H9 (cell line): ENCODE measurements around the gene CKM. TPM values are rescaled to one million over a fixed set of nuclear protein-coding genes. Genes with fewer than 3 reads are reported as not detected.

ENCODE experiments used
- DNase-seq: peaks from one replicate; pipeline ENCODE4 v3.0.0-alpha.2; 2017
- H2AFZ ChIP-seq: one replicate; pipeline ENCODE4 v1.6.1; 2013; ENCODE audit warnings: mild to moderate bottlenecking, low read length, control low read depth, moderate library complexity
- H2AK5ac ChIP-seq: 2 replicates; pipeline ENCODE4 v1.6.1; 2013; ENCODE audit warnings: low read length, control low read depth, mixed read lengths; ENCODE audit not compliant: insufficient read length
- H2BK120ac ChIP-seq: one replicate; pipeline ENCODE4 v1.6.1; 2013; ENCODE audit warnings: low read depth, mild to moderate bottlenecking, low read length, control low read depth, inconsistent platforms; ENCODE audit not compliant: poor library complexity, severe bottlenecking
- H2BK12ac ChIP-seq: 2 replicates; pipeline ENCODE4 v1.6.1; 2013; ENCODE audit warnings: low read length, control low read depth, mixed read lengths, low read depth; ENCODE audit not compliant: insufficient read length
- H2BK15ac ChIP-seq: 2 replicates; pipeline ENCODE4 v1.6.1; 2013; ENCODE audit warnings: low read depth, low read length, control low read depth
- H2BK20ac ChIP-seq: one replicate; pipeline ENCODE4 v1.6.1; 2013; ENCODE audit warnings: low read depth, mild to moderate bottlenecking, low read length, control low read depth, inconsistent platforms; ENCODE audit not compliant: poor library complexity, severe bottlenecking
- H2BK5ac ChIP-seq: 2 replicates; pipeline ENCODE4 v1.6.1; 2013; ENCODE audit warnings: low read length, control low read depth, mixed read lengths; ENCODE audit not compliant: insufficient read length
- H3K14ac ChIP-seq: 2 replicates; pipeline ENCODE4 v1.6.1; 2013; ENCODE audit warnings: low read length, control low read depth; ENCODE audit not compliant: insufficient read depth
- H3K18ac ChIP-seq: 2 replicates; pipeline ENCODE4 v1.6.1; 2013; ENCODE audit warnings: low read depth, mild to moderate bottlenecking, mixed read lengths, low read length, control low read depth; ENCODE audit not compliant: insufficient read length
- H3K23ac ChIP-seq: 2 replicates; pipeline ENCODE4 v1.6.1; 2013; ENCODE audit warnings: low read length, control low read depth, mixed read lengths, low read depth; ENCODE audit not compliant: insufficient read length
- H3K23me2 ChIP-seq: 2 replicates; pipeline ENCODE4 v1.6.1; 2013; ENCODE audit warnings: low read depth, mild to moderate bottlenecking, mixed read lengths, low read length, control low read depth; ENCODE audit not compliant: insufficient read length, poor library complexity, severe bottlenecking
- H3K27ac ChIP-seq: 2 replicates; pipeline ENCODE4 v1.5.1; 2013; ENCODE audit warnings: low read length, control low read depth, mixed read lengths, low read depth; ENCODE audit not compliant: insufficient read length
- H3K27me3 ChIP-seq: 2 replicates; pipeline ENCODE4 v1.6.1; 2013; ENCODE audit warnings: low read length, control low read depth, inconsistent platforms; ENCODE audit not compliant: insufficient read depth
- H3K4ac ChIP-seq: 2 replicates; pipeline ENCODE4 v1.6.1; 2013; ENCODE audit warnings: low read depth, mild to moderate bottlenecking, control low read depth, inconsistent platforms, low read length, moderate library complexity
- H3K4me1 ChIP-seq: 2 replicates; pipeline ENCODE4 v1.6.1; 2013; ENCODE audit warnings: low read length, control low read depth, inconsistent platforms; ENCODE audit not compliant: insufficient read depth
- H3K4me2 ChIP-seq: 2 replicates; pipeline ENCODE4 v1.6.1; 2013; ENCODE audit warnings: low read length, control low read depth, mixed read lengths; ENCODE audit not compliant: insufficient read length, insufficient read depth
- H3K56ac ChIP-seq: 2 replicates; pipeline ENCODE4 v1.6.1; 2013; ENCODE audit warnings: low read depth, mild to moderate bottlenecking, mixed read lengths, low read length, control low read depth; ENCODE audit not compliant: insufficient read length
- H3K79me1 ChIP-seq: 2 replicates; pipeline ENCODE4 v1.6.1; 2013; ENCODE audit warnings: low read depth, mild to moderate bottlenecking, moderate library complexity, low read length, control low read depth, inconsistent platforms; ENCODE audit not compliant: insufficient read depth, poor library complexity, severe bottlenecking
- H3K79me2 ChIP-seq: 2 replicates; pipeline ENCODE4 v1.6.1; 2013; ENCODE audit warnings: low read length, control low read depth, inconsistent platforms; ENCODE audit not compliant: insufficient read depth
- H3K9ac ChIP-seq: 2 replicates; pipeline ENCODE4 v1.6.1; 2013; ENCODE audit warnings: low read length, control low read depth, mixed read lengths; ENCODE audit not compliant: insufficient read length; ENCODE audit errors: extremely low read depth
- H3K9me3 ChIP-seq: one replicate; pipeline ENCODE4 v1.6.1; 2013; ENCODE audit warnings: low read depth, low read length, inconsistent platforms; ENCODE audit not compliant: control insufficient read depth
- H3T11ph ChIP-seq: one replicate; pipeline ENCODE4 v1.6.1; 2013; ENCODE audit warnings: mild to moderate bottlenecking, low read length, control low read depth, inconsistent platforms
- H4K20me1 ChIP-seq: one replicate; pipeline ENCODE4 v1.6.1; 2013; ENCODE audit not compliant: control insufficient read depth, insufficient read length, insufficient read depth
- H4K5ac ChIP-seq: 2 replicates; pipeline ENCODE4 v1.6.1; 2013; ENCODE audit warnings: low read depth, mild to moderate bottlenecking, mixed read lengths, low read length, control low read depth; ENCODE audit not compliant: insufficient read length
- H4K8ac ChIP-seq: replicated peaks from 2 replicates; pipeline ENCODE4 v1.6.1; 2013; ENCODE audit warnings: low read length, control low read depth, mixed read lengths, low read depth; ENCODE audit not compliant: insufficient read length
- H4K91ac ChIP-seq: 2 replicates; pipeline ENCODE4 v1.6.1; 2013; ENCODE audit warnings: low read depth, mild to moderate bottlenecking, moderate library complexity, mixed read lengths, low read length, control low read depth; ENCODE audit not compliant: insufficient read length
- H3K27ac Mint-ChIP-seq, 3 experiments: 2 replicates in 2 of 3; 3 replicates in 1 of 3; pipeline ENCODE4 v1.8.0; 2020 to 2021; ENCODE audit warnings: mixed read lengths in 3 of 3, mild to moderate bottlenecking in 1 of 3, moderate library complexity in 1 of 3
- H3K27me3 Mint-ChIP-seq: 2 replicates; pipeline ENCODE4 v1.8.0; 2021; ENCODE audit warnings: low read depth, mild to moderate bottlenecking, moderate library complexity, mixed read lengths
- H3K36me3 Mint-ChIP-seq, 3 experiments: 2 replicates in 2 of 3; 3 replicates in 1 of 3; pipeline ENCODE4 v1.8.0; 2020 to 2021; ENCODE audit warnings: low read depth in 3 of 3, mixed read lengths in 3 of 3; ENCODE audit not compliant: insufficient read depth in 1 of 3
- H3K4me1 Mint-ChIP-seq, 2 experiments: 2 replicates each; pipeline ENCODE4 v1.8.0; 2020; ENCODE audit warnings: mixed read lengths in 2 of 2
- H3K4me3 Mint-ChIP-seq, 2 experiments: 2 replicates in 1 of 2; 3 replicates in 1 of 2; pipeline ENCODE4 v1.8.0; 2020 to 2021; ENCODE audit warnings: mild to moderate bottlenecking in 2 of 2, mixed read lengths in 2 of 2, moderate library complexity in 1 of 2
- H3K9me3 Mint-ChIP-seq, 2 experiments: 2 replicates in 1 of 2; 3 replicates in 1 of 2; pipeline ENCODE4 v1.8.0; 2020; ENCODE audit warnings: mild to moderate bottlenecking in 2 of 2, mixed read lengths in 2 of 2, moderate library complexity in 1 of 2
- CTCF ChIP-seq: fragments of 200-600 bp; sonication (generic); conservative IDR thresholded peaks from 3 replicates; pipeline ENCODE4 v1.8.0; 2021; ENCODE audit warnings: antibody characterized with exemption, mild to moderate bottlenecking
- WGBS: extraction: QIAGEN DNeasy Blood & Tissue Kit; methylation state at CpG from one replicate; pipeline ENCODE4 v1.1.7; 2013; ENCODE audit warnings: missing lambda C conversion rate, low lambda C conversion rate, mixed read lengths; ENCODE audit not compliant: insufficient read length; ENCODE audit errors: extremely low coverage; 5-methylcytosine and 5-hydroxymethylcytosine counted together
- total RNA-seq: library from RNA; stranded (reverse); gene quantifications from 2 replicates; pipeline ENCODE4 v1.2.1, GENCODE V29; 2021

CKM gene
- total RNA-seq, 1 experiment from 2014 or later = not detected

- Histone ChIP-seq H4K20me1 (no peaks in the 10 kb centered on the region), H3K27me3 (no peaks in the 10 kb centered on the region), H3K18ac (no peak overlapping the region), H3K23ac (no peak overlapping the region), H3K27ac (no peak overlapping the region), H3K9me3 (no peaks in the 10 kb centered on the region), H3K56ac (no peak overlapping the region), H3K79me1 (no peaks in the 10 kb centered on the region), H3K23me2 (no peaks in the 10 kb centered on the region), H3K4me2 (no peak overlapping the region), H2AK5ac (no peak overlapping the region), H4K91ac (no peak overlapping the region), H3T11ph (no peak overlapping the region), H2AFZ (no peak overlapping the region), H2BK5ac (no peak overlapping the region), H3K4me1 (no peaks in the 10 kb centered on the region), H2BK15ac (no peak overlapping the region), H2BK20ac (no peak overlapping the region), H3K4ac (no peak overlapping the region), H3K9ac (no peak overlapping the region), H3K79me2 (no peaks in the 10 kb centered on the region), H4K8ac (no peak overlapping the region), H4K5ac (no peak overlapping the region), H3K14ac (no peak overlapping the region), H2BK120ac (no peak overlapping the region), H2BK12ac (no peak overlapping the region)
- Mint-ChIP-seq H3K9me3 (no peaks in the 10 kb centered on the region), H3K4me1 (no peaks in the 10 kb centered on the region), H3K27me3 (no peaks in the 10 kb centered on the region; the same call in 1 of the 2 replicates), H3K27ac (no peak overlapping the region), H3K36me3 (peaks cover 39 to 69% (median 64%) of the 10 kb centered on the region in 3 experiments), H3K4me3 (no peak overlapping the region)
- DNase-seq = no peak
- no CpG with 5 or more reads among the region's 16 CpGs for WGBS
- no peak for TF ChIP-seq CTCF
Observed at GRCh38 chr19:45362291-45362690, 39.6 kb upstream of the CKM start.
